ENCODE results near the gene MOB3B. TPM values are rescaled to one million over a fixed set of nuclear protein-coding genes. Genes with fewer than 3 reads are reported as not detected.

MOB3B gene
- total RNA-seq, 2 donors from 2014 or later, result 0.85 to 2.9 TPM

DNA sequence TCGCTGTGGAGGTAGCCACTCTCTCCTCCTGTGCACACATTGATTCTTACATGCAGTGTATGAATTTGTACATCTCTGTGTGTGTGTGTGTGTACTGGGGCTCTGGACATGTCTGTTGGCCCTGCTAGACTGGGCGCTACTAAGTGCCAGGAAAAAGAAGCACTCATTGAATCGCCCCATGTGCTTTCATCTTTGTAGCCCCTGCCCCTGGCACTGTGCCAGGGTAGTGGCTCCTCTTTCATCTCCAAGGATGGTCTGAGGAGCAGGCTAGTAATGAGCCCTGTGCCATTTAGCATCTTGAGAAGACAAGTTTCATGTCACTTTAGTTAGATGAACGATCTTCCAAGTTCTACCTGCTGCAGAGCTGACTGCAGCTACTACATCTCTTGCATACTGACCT is 198.2 kb downstream of the MOB3B start:
- Histone ChIP-seq H3K27me3 (no peaks in the 10 kb centered on the region), H3K4me1 (peaks cover 0 to 4% of the 10 kb centered on the region in 2 donors), H3K9me3 (no peaks in the 10 kb centered on the region), H3K4me3 (no peak overlapping the region), H3K36me3 (no peaks in the 10 kb centered on the region), H3K27ac (no peak overlapping the region)
- TF ChIP-seq, protein P1, sequence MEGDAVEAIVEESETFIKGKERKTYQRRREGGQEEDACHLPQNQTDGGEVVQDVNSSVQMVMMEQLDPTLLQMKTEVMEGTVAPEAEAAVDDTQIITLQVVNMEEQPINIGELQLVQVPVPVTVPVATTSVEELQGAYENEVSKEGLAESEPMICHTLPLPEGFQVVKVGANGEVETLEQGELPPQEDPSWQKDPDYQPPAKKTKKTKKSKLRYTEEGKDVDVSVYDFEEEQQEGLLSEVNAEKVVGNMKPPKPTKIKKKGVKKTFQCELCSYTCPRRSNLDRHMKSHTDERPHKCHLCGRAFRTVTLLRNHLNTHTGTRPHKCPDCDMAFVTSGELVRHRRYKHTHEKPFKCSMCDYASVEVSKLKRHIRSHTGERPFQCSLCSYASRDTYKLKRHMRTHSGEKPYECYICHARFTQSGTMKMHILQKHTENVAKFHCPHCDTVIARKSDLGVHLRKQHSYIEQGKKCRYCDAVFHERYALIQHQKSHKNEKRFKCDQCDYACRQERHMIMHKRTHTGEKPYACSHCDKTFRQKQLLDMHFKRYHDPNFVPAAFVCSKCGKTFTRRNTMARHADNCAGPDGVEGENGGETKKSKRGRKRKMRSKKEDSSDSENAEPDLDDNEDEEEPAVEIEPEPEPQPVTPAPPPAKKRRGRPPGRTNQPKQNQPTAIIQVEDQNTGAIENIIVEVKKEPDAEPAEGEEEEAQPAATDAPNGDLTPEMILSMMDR (IDR thresholded peaks at IDR 0.05), result no peak
- no peak for DNase-seq (ENCODE audit: low spot score)

DNA sequence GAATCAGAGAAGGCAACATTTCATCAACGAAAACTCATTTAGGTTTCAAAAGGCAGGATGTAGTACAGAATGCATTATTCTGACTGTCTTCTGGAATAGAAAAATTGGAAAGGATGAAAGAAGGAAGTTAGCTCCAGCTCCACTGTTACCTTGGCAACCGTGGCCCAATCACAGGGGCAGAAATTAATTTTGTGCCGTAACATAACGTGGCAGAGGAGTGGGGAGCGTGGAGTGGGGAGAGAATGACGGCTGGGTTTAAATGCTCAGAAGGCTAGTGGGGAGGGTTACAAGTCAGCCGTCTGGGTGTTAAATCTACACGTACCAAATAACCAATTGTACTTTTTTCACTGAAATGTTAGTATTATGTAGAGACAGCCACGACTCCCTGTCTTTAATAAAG is 200.3 kb downstream of the MOB3B start:
- Histone ChIP-seq H3K9me3 (no peaks in the 10 kb centered on the region), H3K4me3 (no peak overlapping the region), H3K4me1 (peaks cover 0 to 4% of the 10 kb centered on the region in 2 donors), H3K27me3 (no peaks in the 10 kb centered on the region), H3K36me3 (no peaks in the 10 kb centered on the region), H3K27ac (no peak overlapping the region)
- DNase-seq (ENCODE audit: low spot score), result no peak
- TF ChIP-seq, protein P1 (IDR thresholded peaks at IDR 0.05), result no peak

DNA sequence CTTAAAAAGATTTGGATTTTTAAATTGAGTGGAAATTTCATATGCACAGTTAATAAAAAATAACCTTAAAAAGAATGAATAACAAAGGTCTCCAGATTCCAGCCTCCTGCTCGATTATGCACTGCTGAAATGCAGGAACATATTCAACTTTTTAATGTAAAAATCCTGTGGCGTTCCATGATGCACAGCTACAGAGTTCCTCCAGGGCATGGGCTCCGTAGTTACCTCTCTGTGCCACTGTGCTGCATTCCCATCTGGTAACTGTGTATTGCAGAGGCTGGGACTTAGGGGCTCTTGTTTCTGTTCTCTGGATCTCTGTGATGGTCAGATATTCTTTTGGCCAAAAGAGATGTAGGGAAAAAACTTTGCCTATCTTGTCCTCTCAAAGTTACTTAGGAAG is 201.1 kb downstream of the MOB3B start:
- peaks cover 0 to 2% of the 10 kb centered on the region in 2 donors for H3K4me1 ChIP-seq
- H3K27me3 ChIP-seq, result no peaks in the 10 kb centered on the region
- H3K9me3 ChIP-seq, result no peaks in the 10 kb centered on the region
- TF ChIP-seq, protein P1 (IDR thresholded peaks at IDR 0.05), result no peak
- H3K27ac ChIP-seq, result no peak overlapping the region
- H3K36me3 ChIP-seq, result no peaks in the 10 kb centered on the region
- DNase-seq (ENCODE audit: low spot score), result no peak
- no peak overlapping the region for H3K4me3 ChIP-seq

DNA sequence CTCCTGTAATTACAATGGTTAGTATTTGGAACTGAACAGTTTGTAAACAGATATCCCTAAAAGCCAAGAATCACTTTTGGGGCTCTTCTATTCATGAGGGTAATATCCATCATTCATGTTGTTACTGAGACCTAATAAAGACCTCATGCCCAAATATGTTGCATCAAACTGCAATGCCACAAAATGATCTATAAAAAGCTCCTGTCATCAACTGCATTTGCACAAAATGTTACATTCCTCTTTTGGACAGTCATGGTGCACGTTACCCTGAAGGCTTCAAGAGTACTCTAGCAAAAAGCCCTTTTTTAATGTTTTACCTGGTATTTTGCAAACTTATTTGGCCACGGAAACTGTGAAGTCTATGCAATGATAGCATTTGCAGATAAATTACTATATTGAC is 218.4 kb downstream of the MOB3B start:
- no peak for DNase-seq (ENCODE audit: low spot score)
- Histone ChIP-seq H3K27ac (no peak overlapping the region), H3K4me3 (no peak overlapping the region), H3K27me3 (no peaks in the 10 kb centered on the region), H3K9me3 (no peaks in the 10 kb centered on the region), H3K36me3 (no peaks in the 10 kb centered on the region), H3K4me1 (peaks cover 0 to 3% of the 10 kb centered on the region in 2 donors)
- TF ChIP-seq, protein P1 (IDR thresholded peaks at IDR 0.05), result no peak

DNA sequence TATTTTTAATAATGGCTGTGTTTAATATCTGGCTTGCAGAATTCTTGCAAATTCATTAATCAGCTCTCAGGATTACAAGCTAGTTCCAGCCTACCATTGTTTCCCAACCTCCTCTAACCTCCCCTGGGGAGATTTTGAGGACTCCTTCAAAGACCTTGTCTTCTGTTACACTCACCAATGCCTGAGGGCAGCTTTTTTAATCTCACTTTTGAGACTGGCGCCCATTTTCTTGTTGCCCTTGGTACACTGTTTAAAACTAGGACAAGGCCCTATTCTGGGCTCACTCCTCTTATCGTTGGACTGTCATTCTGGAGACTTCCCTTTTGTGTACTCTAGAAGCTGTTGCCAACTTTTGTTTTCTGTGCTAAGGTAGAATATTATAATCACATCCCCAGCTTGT is 219.0 kb downstream of the MOB3B start:
- Histone ChIP-seq H3K4me1 (peaks cover 0 to 3% of the 10 kb centered on the region in 2 donors), H3K36me3 (no peaks in the 10 kb centered on the region), H3K4me3 (no peak overlapping the region), H3K27ac (no peak overlapping the region), H3K27me3 (no peaks in the 10 kb centered on the region), H3K9me3 (no peaks in the 10 kb centered on the region)
- TF ChIP-seq, protein P1 (IDR thresholded peaks at IDR 0.05), result no peak
- no peak for DNase-seq (ENCODE audit: low spot score)

DNA sequence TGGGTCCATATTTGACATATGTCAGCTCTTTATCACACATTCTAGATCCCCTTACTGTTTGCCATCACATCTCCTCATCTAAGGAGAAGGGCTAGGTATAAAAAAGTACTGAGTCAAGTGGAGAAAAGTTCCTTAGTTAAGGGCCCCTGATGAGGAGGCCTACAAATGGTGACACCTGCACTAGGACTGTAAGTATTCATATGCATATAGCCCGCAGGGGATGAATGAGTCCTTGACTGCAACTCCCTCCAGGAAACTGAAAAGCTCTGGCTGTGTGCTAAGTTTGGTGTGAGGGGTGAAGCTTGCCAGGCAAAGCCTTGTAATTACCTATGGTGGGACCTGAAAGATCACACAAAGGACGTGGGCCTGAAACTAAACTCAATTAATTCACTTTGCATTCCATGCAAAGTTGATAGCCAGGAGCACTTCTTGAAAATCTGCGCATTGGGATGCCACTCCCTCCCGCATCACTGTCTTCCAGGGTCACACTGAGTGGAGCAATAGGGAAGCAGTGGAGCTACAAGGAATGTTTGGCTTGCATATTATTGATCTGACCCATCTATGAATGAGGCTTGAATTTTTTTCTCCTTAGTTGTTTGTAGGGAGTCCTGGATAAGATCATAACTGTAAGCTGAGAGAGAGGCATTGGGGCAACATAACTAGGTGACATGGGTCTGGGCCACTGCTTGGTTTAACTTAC is 220.8 kb downstream of the MOB3B start:
- Histone ChIP-seq H3K9me3 (no peaks in the 10 kb centered on the region), H3K36me3 (no peaks in the 10 kb centered on the region), H3K4me1 (peaks cover 0 to 3% of the 10 kb centered on the region in 2 donors), H3K4me3 (no peak overlapping the region), H3K27ac (no peak overlapping the region), H3K27me3 (no peaks in the 10 kb centered on the region)
- TF ChIP-seq, protein P1 (IDR thresholded peaks at IDR 0.05), result no peak
- DNase-seq (ENCODE audit: low spot score), result no peak

Measured in right atrium auricular region (tissue), 2 donors.